ENCODE data around the gene XRCC6. TPM values are rescaled to one million over a fixed set of nuclear protein-coding genes. Genes with fewer than 3 reads are reported as not detected.
A peak's percentile ranks its signal among the peaks of the same experiment; 100 is the strongest.
"Not testable (repeated sequence)": the region's sequence is repeated elsewhere in the genome, so short reads cannot be mapped to it uniquely, and the experiment has no call there.

The XRCC6 gene
- total and polyA plus RNA-seq, 12 donors: 122 to 498 (median 240) TPM

GRCh38 chr22:41636467-41636866, 15.4 kb downstream of the XRCC6 start:
- Histone ChIP-seq H3K4me1 (replicated peaks in 1 of 2) (no peaks in the 10 kb centered on the region), H3K9me3 (replicated peaks in 1 of 3) (no peaks in the 10 kb centered on the region), H3K27me3 (no peaks in the 10 kb centered on the region), H3K4me3 (no peak overlapping the region), H3K27ac (peak overlapping the region in 4 of 5 donors; percentile 20 to 73 (median 48)), H3K36me3 (replicated peaks in 1 of 2) (peaks cover 0 to 81% of the 10 kb centered on the region in 2 donors)
- intact Hi-C loops (cut with DNase I): no loop called here
- TF ChIP-seq POLR2A (IDR thresholded peaks at IDR 0.05) (no peak), CTCF (IDR thresholded peaks at IDR 0.05) (no peak)
- DNase-seq: peak; percentile 66 to 86 (median 82)
- 38 to 57% (median 43%) methylated on average over 7 of the region's 7 CpGs for WGBS, 4 donors

- H3K27me3 ChIP-seq; H3K27ac ChIP-seq; H3K4me3 ChIP-seq; H3K4me1 ChIP-seq (replicated peaks in 1 of 2); intact Hi-C loops (cut with DNase I); H3K9me3 ChIP-seq (replicated peaks in 1 of 3): not testable (repeated sequence)
- 93 to 98% (median 97%) methylated on average over 7 to 8 of the region's 8 CpGs for WGBS, 4 donors
- H3K36me3 ChIP-seq (replicated peaks in 1 of 2): peaks cover 0 to 93% of the 10 kb centered on the region in 2 donors
- DNase-seq: peak in 1 of 7 donors; percentile 46
These were observed 16.5 kb downstream of the XRCC6 start for GRCh38 chr22:41637623-41638022.

GRCh38 chr22:41638124-41638523, 17.0 kb downstream of the XRCC6 start:
- no peak for TF ChIP-seq CTCF (IDR thresholded peaks at IDR 0.05)
- TF ChIP-seq POLR2A (IDR thresholded peaks at IDR 0.05): no peak
- H3K9me3 ChIP-seq (replicated peaks in 1 of 3): no peaks in the 10 kb centered on the region
- H3K36me3 ChIP-seq (replicated peaks in 1 of 2): peaks cover 0 to 93% of the 10 kb centered on the region in 2 donors
- DNase-seq: no peak
- intact Hi-C loops (cut with DNase I): no loop called here
- 82 to 94% (median 89%) methylated on average over 5 of the region's 5 CpGs for WGBS, 4 donors
- no peak overlapping the region for H3K4me3 ChIP-seq
- no peaks in the 10 kb centered on the region for H3K4me1 ChIP-seq (replicated peaks in 1 of 2)
- H3K27me3 ChIP-seq: no peaks in the 10 kb centered on the region
- H3K27ac ChIP-seq: no peak overlapping the region

GRCh38 chr22:41638748-41639147, 17.7 kb downstream of the XRCC6 start:
- Histone ChIP-seq H3K4me1 (replicated peaks in 1 of 2) (no peaks in the 10 kb centered on the region), H3K4me3 (no peak overlapping the region), H3K27me3 (no peaks in the 10 kb centered on the region), H3K36me3 (replicated peaks in 1 of 2) (peaks cover 0 to 91% of the 10 kb centered on the region in 2 donors), H3K9me3 (replicated peaks in 1 of 3) (no peaks in the 10 kb centered on the region), H3K27ac (no peak overlapping the region)
- TF ChIP-seq POLR2A (IDR thresholded peaks at IDR 0.05): no peak
- no peak for TF ChIP-seq CTCF (IDR thresholded peaks at IDR 0.05)
- 81 to 91% (median 89%) methylated on average over 5 of the region's 5 CpGs for WGBS, 4 donors
- intact Hi-C loops (cut with DNase I): no loop called here
- DNase-seq: peak in 1 of 7 donors; percentile 20

GRCh38 chr22:41641854-41642253, 20.8 kb downstream of the XRCC6 start:
- no peaks in the 10 kb centered on the region for H3K27me3 ChIP-seq
- peaks cover 0 to 7% of the 10 kb centered on the region in 2 donors for H3K4me1 ChIP-seq (replicated peaks in 1 of 2)
- H3K36me3 ChIP-seq (replicated peaks in 1 of 2): peaks cover 0 to 87% of the 10 kb centered on the region in 2 donors
- DNase-seq: peak in 1 of 7 donors; percentile 39
- no peak for TF ChIP-seq POLR2A (IDR thresholded peaks at IDR 0.05)
- no peak for TF ChIP-seq CTCF (IDR thresholded peaks at IDR 0.05)
- no peak overlapping the region for H3K27ac ChIP-seq
- H3K4me3 ChIP-seq: no peak overlapping the region
- WGBS, 4 donors: 96 to 99% (median 98%) methylated on average over 7 of the region's 7 CpGs
- intact Hi-C loops (cut with DNase I): no loop called here
- H3K9me3 ChIP-seq (replicated peaks in 1 of 3): no peaks in the 10 kb centered on the region

Measured in adrenal gland (tissue), 12 donors.